ENCODE results near the gene SCRN2.
A peak's percentile ranks its signal among the peaks of the same experiment; 100 is the strongest.

Gene SCRN2

DNA sequence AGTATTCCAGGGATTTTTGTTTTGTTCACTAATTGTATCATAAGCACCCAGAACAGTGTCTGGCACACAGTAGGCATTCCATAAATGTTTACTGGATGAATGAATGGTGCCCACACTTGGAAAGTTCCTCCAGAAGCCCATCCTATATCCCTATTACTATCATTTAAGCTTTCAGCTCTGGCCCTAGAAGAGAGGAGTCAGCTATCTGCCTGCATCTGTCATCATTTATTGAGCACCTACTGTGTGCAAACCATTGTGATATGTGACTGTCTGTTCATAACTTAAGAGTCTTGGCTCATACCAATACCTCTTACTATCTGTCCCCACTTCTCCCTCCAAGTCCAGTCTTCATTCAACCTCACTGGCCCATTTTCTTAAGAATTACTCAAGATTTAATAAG lies 30.0 kb upstream of the SCRN2 start:
- DNase-seq: no peak

DNA sequence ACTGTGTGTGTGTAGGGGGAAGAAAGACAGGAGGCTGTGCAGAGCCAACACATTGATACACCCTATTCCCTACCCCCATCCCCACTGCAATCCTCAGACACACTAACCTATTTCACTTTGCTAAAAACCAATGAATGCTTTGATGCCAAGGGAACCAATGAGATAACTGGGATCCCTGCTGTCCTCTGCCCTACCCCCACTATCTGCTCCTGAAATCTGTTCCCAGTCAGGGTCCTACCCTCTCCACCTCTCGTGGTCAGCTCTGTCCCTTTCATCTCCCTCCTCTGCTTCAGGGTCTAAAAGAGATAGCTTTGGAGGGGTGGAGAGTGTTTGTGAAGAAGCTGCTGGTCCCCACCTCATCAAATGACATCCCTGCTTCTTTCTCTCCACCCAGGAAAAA lies 29.0 kb upstream of the SCRN2 start:
- DNase-seq: no peak

DNA sequence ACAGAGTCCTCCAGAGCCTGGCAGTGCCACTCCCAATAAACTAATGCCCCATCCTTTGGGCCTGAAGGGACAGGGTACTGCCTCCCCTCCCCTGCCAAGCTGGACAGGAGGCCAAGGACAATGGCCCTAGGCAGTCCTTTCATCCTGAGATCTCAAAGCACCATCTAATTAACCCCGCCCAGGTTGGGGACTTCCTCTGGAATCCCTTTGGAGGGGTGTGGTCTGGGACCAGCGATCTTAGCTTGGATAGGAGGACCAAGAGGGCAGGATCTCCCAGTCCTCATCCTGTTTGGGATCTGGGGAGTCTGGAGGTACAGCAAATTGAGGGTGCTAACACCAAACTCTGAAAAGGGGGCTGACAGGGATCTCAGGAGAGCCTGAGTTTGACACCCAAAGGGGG lies 28.0 kb upstream of the SCRN2 start:
- DNase-seq: no peak

DNA sequence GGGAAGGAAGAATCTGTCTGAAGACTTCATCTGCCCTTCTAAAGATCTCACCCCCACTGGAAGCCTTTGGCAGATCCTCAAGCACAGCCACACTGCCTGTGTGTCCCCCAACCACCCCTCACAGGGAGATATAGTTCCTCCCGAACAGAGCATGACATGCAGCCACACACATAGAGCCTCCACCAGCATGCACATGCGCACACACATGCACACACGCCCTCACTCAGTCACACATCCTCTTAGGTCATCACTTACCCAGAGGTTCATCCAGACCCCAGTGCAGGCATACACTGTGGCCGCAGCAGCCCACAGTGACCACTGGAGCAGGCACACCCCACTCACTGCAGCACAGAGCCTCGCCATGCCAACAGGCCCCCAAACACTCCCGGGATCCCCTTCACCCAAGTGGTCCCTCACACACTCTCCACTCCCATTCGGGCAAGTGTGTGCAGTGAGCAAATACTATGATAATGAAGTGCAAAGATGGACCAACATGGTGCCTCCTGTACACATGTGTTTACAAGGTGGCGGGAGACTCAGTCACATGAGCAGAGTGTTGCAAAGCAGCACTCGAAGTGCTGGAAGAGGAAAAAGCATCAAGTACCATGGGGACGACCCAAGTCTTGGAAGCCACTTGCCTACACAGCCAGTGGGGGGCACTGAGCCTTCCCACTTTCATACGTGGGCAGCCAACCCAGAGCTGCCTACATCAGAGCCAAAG lies 26.9 kb upstream of the SCRN2 start:
- no peak for DNase-seq

DNA sequence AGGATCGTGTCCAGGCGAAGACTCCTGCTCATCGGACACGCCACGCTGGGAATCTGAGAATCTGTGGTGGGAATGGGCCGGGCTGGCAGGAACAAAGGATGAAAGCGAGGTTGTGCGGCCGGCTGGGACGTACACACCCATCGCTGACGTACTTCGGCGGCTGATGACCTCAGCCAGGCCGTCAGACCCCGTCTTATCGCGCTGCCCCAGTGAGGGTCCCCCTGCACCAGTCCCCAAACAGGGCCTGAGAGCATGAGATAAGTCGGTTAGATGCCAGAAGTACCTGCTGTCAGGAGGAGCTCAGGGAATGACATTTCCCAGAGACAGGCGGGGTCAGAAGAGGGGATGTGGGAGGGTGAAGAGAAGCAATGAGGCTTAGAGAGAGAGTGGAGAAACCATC lies 25.9 kb upstream of the SCRN2 start:
- DNase-seq: no peak

DNA sequence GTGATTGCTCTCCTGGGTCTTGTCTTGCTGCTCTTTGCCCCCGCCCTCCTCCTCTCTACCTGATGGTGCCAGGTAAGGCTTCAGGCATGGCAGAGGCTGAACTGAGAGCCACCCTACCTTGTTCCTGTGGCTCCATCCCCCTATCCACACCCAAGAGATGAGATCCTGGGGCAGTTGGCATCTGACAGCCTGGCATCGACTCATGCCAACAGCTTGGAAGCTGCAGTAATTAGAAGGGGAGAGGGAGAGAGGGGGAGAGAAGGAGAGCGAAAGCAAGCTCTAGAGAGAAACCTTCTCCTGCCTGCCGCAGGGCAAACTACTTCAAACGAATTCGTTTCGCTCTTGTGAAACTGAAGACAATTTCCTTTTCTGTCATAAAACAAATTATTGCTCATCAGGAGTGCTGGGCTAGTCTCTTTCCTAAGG lies 23.7 kb upstream of the SCRN2 start:
- DNase-seq: no peak

DNA sequence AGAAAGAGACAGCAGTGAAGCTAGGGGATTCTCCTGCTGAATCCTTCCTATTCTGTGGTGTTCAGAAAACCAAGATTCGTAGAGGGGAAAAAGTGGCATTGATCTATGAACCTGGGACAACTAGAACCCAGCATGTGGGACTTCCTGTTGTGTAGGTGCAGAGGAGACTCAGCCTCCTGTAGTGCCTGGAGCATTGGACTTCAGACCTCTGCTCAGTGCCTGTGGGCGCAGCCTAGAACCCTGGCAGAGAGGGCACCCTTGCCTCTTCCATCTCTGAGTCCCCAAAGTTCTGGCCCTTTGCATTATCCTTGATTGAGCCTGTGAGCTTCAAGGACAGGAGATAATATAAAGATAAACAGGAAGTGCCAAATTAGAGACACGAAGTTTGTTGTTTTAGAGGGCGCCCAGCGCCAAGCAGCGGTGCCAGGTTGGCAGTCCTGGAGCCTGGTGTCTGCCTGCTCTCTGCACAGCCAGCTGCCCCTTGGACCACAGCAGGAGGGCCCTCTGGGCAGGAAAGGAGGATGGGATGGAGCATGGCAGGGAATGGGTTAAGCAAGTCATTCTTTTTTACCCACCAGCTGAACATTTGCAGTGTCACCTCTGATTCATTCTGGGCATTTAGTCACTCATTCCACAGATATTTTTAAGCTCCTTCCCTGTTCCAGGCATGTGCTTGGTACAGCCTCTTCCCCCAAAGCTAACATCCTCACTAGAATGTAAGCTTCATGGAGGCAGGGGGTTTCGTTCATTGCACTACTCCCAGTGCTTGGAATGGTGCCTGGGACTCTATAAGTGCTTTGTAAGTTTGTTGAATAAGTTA lies 21.8 kb upstream of the SCRN2 start:
- DNase-seq: peak; percentile 5

DNA sequence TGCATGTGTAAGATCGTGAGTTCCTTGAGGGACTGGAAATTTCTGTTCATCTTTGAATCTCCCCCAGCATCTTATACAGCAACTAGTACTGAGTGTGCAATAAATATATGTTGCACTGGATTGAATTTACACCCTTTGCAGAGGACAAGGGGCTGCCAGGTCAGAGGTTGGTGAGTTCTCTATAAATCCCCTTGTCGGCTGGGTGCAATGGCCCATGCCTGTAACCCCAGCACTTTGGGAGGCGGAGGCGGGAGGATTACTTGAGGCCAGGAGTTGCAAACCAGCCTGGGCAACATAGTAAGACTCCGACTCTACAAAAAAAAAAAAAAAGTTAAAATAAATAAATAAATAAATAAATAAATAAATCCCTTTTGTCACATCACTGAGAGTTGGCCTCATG lies 19.3 kb upstream of the SCRN2 start:
- DNase-seq: no peak

DNA sequence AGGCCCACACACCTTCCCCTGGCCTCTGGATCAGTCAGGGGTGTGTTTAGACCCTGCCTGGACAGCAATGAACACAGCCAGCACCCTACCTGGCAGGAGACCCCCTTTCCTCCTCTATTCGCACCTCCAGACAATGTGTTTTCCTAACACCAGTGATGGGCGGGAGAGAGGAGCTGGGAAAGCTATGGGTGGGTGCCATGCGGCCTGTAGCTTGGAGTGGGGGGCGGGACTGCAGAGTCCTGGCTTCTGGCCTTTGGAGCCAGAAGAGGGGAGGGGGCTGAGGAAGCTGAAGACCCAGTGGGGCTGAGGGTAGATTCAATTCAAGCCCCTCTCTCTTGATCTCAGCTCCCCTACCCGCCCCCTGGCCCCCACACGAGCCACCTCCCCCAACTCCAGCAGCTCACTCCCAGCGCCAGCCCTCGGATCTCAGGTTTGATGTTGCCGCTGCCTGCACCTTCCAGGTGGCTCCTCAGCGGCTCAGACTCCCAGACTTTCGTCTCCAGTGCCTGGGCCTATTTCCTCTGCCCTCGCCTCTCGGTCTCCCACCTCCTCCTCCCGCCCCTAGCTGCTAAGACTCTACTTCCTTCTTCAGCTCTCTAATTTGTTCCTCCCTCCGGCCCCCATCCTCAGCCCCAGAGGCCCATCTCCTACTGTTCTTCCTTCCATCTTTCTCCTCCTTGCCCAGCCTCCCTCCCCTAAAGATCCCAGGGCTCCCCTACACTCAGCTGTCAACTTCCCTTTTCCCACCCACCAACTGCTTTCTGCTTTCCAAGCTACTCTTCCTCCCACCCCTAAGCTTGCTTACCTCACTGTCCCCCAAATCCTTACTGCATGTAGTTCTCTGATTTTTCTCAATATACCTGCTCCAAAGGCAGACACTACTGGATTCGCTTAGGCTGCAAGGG lies 16.7 kb upstream of the SCRN2 start:
- no peak for DNase-seq

DNA sequence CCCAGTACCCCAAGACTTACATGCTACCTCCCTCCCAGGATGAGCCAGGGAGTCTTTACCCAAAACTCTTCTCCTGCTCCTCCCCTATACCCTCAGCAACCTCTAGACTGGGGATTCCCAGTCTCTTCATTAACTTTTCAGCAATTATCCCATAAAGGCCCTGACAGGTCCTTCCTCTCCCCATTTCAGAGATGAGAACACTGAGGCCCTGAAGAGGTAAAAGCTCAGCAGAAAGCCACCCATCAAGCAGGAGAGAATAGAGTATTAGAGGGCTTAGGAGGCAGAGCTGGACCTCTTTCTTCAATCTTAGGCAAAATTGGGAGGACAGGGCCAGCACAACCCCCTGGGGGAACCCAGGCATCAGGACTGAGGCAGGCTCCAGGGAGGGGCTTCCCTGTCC lies 15.8 kb upstream of the SCRN2 start:
- no peak for DNase-seq

DNA sequence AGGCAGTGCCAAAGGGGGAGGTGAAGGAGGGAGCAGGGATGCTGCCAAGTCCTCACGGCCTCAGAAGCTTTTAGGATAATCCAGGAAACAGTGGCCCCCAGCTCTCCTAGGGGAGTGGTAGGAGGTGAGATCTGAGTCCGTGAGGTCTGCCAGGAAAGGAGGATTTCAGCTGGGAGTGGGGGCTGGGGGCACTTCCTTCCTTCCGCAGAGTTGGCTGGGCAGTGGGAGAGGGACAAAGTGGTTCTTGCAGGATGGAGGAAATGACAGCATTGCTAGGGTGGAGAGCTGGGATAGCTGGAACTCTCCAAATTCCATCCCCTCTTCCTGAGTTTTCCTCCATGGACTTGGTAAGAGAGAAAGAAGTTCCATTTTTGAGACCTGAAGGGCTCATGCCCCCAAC lies 14.7 kb upstream of the SCRN2 start:
- DNase-seq: no peak

DNA sequence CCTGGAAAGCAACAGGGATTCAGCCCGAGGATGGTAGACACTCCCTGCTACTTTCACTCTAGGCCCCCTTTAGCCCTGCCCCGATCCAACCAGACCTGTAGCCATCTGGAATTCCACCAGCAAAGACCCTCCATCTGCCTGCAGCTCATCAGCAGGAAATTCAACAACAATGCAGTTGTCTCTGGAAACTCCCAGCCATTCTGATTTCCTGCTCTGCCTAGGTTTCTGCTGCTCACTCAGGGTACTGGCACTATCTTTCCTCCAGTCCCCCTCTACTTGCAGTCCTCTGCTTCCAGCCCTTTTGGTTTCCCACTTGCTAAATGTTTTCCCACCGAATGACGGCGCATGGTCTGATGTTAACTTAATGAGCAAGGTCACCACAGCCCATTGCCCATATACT lies 12.5 kb upstream of the SCRN2 start:
- DNase-seq: no peak

DNA sequence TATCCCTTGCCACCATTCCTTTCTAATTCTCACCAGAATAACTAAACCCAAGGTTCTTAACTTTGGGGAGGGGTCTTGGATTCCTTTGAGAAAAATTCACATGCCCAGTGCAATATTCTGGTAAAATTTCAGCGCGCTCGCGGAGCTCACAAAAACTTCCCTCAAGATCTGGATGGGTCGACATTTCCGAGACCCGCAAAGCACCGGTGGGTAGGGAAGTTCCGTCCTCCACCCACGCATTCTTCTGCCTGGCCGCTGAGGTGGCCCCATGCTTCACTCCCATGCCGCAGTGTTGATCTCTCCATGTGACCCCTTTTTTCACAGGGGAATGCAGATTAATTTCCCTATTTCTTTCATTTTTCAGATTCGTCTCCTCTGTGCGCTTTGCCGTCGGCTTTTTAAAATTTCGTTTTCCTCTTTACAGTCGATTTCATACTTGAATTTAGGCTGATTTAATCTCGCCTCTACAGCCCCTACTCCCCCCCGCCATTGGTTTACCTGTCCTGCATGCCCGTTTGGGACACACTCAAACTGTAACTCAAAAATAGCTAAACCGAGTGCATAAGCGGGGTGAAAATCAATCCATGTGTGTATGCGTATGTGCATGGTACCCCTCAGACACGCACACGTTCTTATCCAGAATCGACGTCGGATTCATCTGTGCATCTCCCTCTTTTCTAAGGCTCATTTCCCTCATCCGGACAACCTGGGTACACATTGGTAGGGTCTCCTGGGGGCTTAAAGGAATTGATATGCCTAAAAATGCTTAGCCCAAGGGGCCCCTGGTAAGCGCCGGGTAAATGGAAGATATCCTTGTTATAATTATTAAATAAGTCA lies 11.3 kb upstream of the SCRN2 start:
- no peak for DNase-seq

DNA sequence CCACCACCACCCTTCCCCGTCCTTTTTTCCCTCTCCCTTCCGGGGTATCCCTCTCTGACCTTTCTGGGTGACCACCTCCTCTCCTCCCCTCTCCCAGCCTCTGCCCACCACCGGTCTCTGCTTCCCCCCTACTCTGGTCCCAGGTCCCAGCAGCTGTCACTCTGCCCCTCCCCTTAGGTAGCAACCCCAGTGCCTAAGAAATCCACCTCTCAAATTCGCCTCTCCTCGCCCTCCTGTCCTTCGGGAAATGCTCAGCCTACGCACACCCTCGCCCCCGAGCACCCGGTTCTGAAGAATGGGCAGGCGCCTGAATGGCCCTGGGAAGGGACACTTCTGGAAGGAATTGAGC lies 10.7 kb upstream of the SCRN2 start:
- DNase-seq: no peak

DNA sequence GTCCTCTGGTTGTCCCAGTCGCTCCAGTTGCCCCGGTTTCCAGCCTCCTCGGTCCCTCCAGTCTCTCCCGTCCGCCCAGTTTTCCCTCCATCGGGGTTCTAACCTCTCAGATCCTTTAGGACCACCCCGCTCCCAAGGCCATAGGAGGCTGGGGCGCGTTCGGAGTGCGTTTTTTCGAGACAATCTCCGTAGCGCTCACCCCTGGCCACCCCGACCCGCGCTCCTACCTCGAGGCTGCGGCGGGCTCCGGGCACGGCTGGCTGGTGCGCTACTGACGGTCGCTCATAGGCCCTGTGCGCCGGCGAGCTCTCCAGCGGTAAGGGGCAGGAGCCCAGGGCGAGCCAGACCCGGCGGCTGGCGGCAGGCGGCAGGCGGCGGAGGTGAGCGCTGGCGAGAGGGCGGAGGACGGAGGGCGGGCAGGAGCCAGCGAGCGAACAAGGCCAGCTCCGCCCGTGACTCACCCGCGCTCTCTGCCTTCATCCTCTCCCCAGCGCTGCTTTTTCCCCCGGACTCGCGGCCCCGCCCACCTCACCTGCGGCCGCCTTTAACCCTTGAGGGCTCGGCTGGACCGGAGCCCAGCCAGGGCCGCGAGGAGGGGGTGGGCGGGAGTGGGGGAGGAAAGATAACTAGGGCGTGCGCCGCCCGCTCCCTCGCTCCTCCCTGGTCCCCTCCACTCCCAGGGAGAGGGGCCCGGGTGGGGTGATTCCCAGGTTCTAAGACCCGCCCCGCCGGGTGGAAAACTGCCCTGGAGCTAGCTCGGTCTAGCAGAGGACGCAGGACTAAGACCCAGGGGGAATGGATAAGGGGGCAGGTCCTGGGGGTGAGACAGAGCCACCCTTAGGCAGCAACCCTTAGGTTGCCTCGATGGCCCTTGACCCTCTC lies 9.9 kb upstream of the SCRN2 start, which contains the start of gene SP6:
SP6 (minus strand) TSS at position 472 of the 882 bp plus-strand sequence. CDS start 2,734 bp downstream, outside the sequence.
- DNase-seq: peak; percentile 41

DNA sequence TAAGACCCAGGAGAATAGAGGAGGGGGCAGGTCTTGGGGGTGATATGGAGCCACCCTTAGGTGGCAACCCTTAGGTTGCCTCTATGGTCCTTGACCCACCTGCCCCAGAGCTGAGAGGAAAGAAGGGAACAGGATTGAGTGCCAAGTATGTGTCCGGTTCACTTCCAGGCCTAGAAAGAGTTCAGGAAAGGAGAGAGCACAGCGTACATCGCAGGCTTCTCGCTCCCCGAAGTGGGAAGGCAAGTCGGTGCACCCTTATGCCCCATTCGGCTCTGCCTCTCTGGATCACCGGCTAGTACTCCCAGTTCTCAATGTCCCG lies 9.3 kb upstream of the SCRN2 start:
- DNase-seq: no peak

DNA sequence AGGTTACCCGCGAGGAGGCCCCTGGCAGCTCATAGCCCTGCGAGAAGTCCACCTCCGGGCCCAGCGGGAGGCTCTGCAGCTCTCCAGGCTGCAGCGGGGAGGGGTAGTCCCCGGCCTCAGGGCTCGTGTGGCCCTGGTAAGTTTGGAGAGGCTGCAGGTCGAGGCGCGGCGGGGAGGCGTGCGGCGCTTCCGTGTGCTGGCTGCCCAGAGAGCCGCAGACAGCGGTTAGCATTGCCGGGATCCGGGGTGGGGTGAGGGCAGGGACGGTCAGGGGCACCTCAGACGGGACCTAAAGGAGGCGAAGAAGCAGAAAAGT lies 7.1 kb upstream of the SCRN2 start:
- DNase-seq: no peak

DNA sequence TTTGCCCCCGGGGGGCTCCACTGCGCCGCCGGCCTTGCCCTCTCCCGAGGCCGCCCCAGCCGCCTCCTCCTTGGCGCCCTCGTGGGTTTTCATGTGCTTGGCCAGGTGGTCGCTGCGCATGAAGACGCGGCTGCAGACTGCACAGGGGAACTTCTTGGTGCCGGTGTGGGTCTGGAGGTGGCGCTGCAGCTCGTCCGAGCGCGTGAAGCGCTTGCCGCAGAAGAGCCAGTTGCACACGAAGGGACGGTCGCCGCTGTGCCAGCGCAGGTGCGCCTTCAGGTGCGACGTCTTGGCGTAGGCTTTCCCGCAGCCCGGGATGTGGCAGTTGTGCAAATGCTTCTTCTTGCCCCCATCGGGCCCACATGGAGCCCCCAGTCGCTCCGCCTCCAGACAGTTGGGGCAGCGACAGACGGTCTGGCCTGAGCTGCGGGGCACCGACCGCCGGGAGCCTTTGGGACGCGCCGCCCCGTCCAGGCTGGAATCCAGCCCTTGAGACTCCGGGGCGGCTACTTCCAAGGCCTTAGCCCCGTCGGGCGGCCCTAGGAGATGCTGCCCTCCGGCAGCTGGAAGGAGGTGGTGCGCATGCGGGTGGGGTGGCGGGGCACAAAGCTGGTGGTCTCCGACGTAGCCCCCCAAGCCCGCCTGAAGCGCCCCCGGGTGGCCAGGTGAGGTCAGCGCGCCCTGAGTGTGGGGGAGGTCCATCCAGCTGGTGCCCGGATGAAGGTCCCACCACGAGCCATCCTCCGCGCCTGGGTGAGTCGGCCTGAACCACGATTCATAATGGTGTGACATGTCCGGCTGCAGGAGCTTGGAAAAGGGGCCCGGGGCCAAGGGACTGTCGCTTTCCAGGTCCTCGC lies 6.5 kb upstream of the SCRN2 start:
- no peak for DNase-seq

DNA sequence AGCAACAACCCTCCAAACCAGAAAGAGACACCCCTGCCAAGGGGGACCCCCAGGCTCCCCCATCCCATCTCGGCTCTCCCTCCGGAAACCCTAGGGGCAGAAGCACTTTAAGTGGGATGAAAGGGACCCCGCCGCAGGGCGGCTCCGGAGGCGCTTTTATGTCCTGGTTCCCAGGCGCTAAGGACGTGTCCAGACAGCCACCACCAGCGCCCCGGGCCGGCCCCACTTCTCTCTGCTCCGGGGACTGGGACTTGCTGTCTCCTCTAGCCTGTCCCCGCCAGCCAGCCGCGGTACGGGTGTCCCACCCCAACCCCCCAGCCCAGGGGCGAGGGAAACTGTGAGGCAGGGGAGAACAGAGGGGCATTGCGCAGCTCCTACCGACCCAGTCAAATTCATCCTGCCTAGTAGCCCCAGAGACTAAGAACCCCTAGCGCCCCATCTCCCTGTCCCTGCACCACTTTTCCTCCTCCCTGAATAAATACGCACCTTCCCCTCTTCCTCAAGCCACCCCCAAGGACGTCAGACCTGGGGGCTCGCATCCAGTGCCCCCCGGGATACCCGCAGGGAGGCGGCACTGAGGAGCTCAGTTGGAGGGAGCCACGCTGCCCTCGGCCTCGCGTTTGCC lies 5.8 kb upstream of the SCRN2 start:
- DNase-seq: no peak

DNA sequence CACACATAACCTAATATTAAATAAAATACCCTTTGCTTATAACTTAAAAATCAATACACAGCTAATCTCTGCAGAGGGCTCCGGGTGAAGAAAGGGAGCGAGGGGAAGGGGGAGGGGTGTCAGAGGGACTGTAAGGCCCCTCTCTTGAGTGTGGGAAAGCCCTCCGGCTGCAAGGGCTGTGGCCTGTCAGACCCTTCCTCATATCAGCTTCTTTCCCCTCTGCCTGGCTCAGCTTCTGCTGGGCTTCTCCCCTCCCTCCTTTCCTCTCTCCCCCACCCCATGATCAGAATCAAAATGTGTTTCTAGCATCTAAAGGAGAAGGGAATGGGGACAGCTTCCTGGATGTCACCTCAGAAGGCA lies 4.6 kb upstream of the SCRN2 start:
- no peak for DNase-seq
